Thyroid gland (tissue), 4 donors: ENCODE data around the gene CAMK1D. TPM values are rescaled to one million over a fixed set of nuclear protein-coding genes. Genes with fewer than 3 reads are reported as not detected.

ENCODE experiments used
- DNase-seq, 2 donors: peaks; one replicate each; pipeline ENCODE4 v3.0.0-alpha.2; 2019
- H3K27ac ChIP-seq, 3 donors: fragments of 200-600 bp; sonication (generic); 1 replicate in 2 of 3; 2 replicates in 1 of 3; pipeline ENCODE4 v1.5.1; 2016 to 2019; ENCODE audit warnings: mild to moderate bottlenecking in 1 of 3, moderate library complexity in 1 of 3
- H3K27me3 ChIP-seq: fragments of 200-600 bp; sonication (generic); one replicate; pipeline ENCODE4 v1.5.1; 2019
- H3K36me3 ChIP-seq, 2 donors: fragments of 200-600 bp; sonication (generic); one replicate each; pipeline ENCODE4 v1.5.1; 2016 to 2019
- H3K4me1 ChIP-seq, 2 donors: fragments of 200-600 bp; sonication (generic); one replicate each; pipeline ENCODE4 v1.5.1; 2017 to 2019
- H3K4me3 ChIP-seq, 3 donors: fragments of 200-600 bp; sonication (generic); replicated peaks in 1 of 3; 1 replicate in 2 of 3; 2 replicates in 1 of 3; pipeline ENCODE4 v1.5.1; 2016; ENCODE audit warnings: mild to moderate bottlenecking in 1 of 3
- H3K9me3 ChIP-seq: fragments of 200-600 bp; sonication (generic); one replicate; pipeline ENCODE4 v1.5.1; 2017
- CTCF ChIP-seq, 6 experiments: fragments of 200-600 bp in 3 of 6; fragments of 450-650 bp in 3 of 6; sonication (generic) in 3 of 6; IDR thresholded peaks; one replicate each; pipeline ENCODE4 v1.5.1; 2016 to 2019; ENCODE audit warnings: antibody characterized with exemption in 6 of 6, mild to moderate bottlenecking in 2 of 6, inconsistent platforms in 1 of 6, moderate library complexity in 1 of 6
- POLR2A ChIP-seq, 2 donors: fragments of 450-650 bp; IDR thresholded peaks; one replicate each; pipeline ENCODE4 v1.6.1; 2017; ENCODE audit warnings: antibody characterized with exemption in 2 of 2, mild to moderate bottlenecking in 2 of 2, moderate library complexity in 1 of 2
- WGBS, 2 donors: methylation state at CpG; one replicate each; pipeline ENCODE4 v1.1.5; 2017; 5-methylcytosine and 5-hydroxymethylcytosine counted together
- intact Hi-C: fragments of 100-400 bp; cut with DNase I; formaldehyde crosslinking; loops from one replicate; pipeline ENCODE4 v1.15.1; 2023
- total RNA-seq, 4 donors: library from RNA; depleted of rRNA; stranded (reverse); fragments of >200 nt; gene quantifications; one replicate each; pipeline ENCODE4 v1.2.3, GENCODE V29; 2016

Gene CAMK1D
- total RNA-seq, 4 donors from 2014 or later, result 12.2 to 29.6 (median 17.4) TPM

- peaks cover 0 to 4% of the 10 kb centered on the region in 2 donors for H3K36me3 ChIP-seq
- TF ChIP-seq CTCF (IDR thresholded peaks at IDR 0.05), result no peak
- TF ChIP-seq POLR2A (IDR thresholded peaks at IDR 0.05), result no peak
- no peak overlapping the region for H3K27ac ChIP-seq
- no peaks in the 10 kb centered on the region for H3K27me3 ChIP-seq
- H3K4me1 ChIP-seq, result no peaks in the 10 kb centered on the region
- no peak for DNase-seq
- intact Hi-C loops, result no loop called here
- WGBS, 2 donors, result 98% methylated on average over 10 of the region's 10 CpGs
- H3K4me3 ChIP-seq, result no peak overlapping the region
- no peaks in the 10 kb centered on the region for H3K9me3 ChIP-seq
Observed at GRCh38 chr10:12819656-12820055, 470.3 kb downstream of the CAMK1D start.

GRCh38 chr10:12822126-12822892, 473.0 kb downstream of the CAMK1D start:
- Histone ChIP-seq H3K9me3 (no peaks in the 10 kb centered on the region), H3K36me3 (peaks cover 0 to 4% of the 10 kb centered on the region in 2 donors), H3K27ac (no peak overlapping the region), H3K4me3 (no peak overlapping the region), H3K4me1 (no peaks in the 10 kb centered on the region), H3K27me3 (no peaks in the 10 kb centered on the region)
- DNase-seq, result no peak
- intact Hi-C loops, result no loop called here
- no peak for TF ChIP-seq CTCF (IDR thresholded peaks at IDR 0.05)
- TF ChIP-seq POLR2A (IDR thresholded peaks at IDR 0.05), result no peak
- WGBS, 2 donors, result 79 to 82% methylated on average over 15 to 16 of the region's 16 CpGs

- intact Hi-C loops, result no loop called here
- H3K4me3 ChIP-seq, result no peak overlapping the region
- H3K27ac ChIP-seq, result no peak overlapping the region
- H3K36me3 ChIP-seq, result peaks cover 0 to 4% of the 10 kb centered on the region in 2 donors
- H3K27me3 ChIP-seq, result no peaks in the 10 kb centered on the region
- no peaks in the 10 kb centered on the region for H3K9me3 ChIP-seq
- WGBS, 2 donors, result 68 to 75% methylated on average over 3 of the region's 3 CpGs
- no peak for DNase-seq
- H3K4me1 ChIP-seq, result no peaks in the 10 kb centered on the region
- TF ChIP-seq POLR2A (IDR thresholded peaks at IDR 0.05), result no peak
Observed at GRCh38 chr10:12822893-12823170, 473.5 kb downstream of the CAMK1D start.

GRCh38 chr10:12823328-12823727, 474.0 kb downstream of the CAMK1D start:
- Histone ChIP-seq H3K9me3 (no peaks in the 10 kb centered on the region), H3K36me3 (peaks cover 0 to 4% of the 10 kb centered on the region in 2 donors), H3K27ac (no peak overlapping the region), H3K4me3 (no peak overlapping the region), H3K4me1 (no peaks in the 10 kb centered on the region), H3K27me3 (no peaks in the 10 kb centered on the region)
- 33 to 43% methylated on average over 3 of the region's 3 CpGs for WGBS, 2 donors
- TF ChIP-seq POLR2A (IDR thresholded peaks at IDR 0.05), result no peak
- TF ChIP-seq CTCF (IDR thresholded peaks at IDR 0.05), result no peak
- intact Hi-C loops, result no loop called here
- peak; percentile 34 to 39 for DNase-seq

- no peak for DNase-seq
- H3K4me3 ChIP-seq, result no peak overlapping the region
- H3K27me3 ChIP-seq, result no peaks in the 10 kb centered on the region
- no peak overlapping the region for H3K27ac ChIP-seq
- H3K36me3 ChIP-seq, result peaks cover 0 to 4% of the 10 kb centered on the region in 2 donors
- intact Hi-C loops, result no loop called here
- H3K9me3 ChIP-seq, result no peaks in the 10 kb centered on the region
- WGBS, 2 donors, result 95 to 96% methylated on average over 12 of the region's 12 CpGs
- no peak for TF ChIP-seq POLR2A (IDR thresholded peaks at IDR 0.05)
- no peaks in the 10 kb centered on the region for H3K4me1 ChIP-seq
Observed at GRCh38 chr10:12825260-12825849, 476.0 kb downstream of the CAMK1D start.

GRCh38 chr10:12826800-12827372, 477.5 kb downstream of the CAMK1D start:
- intact Hi-C loops, result no loop called here
- H3K9me3 ChIP-seq, result no peaks in the 10 kb centered on the region
- no peaks in the 10 kb centered on the region for H3K27me3 ChIP-seq
- TF ChIP-seq POLR2A (IDR thresholded peaks at IDR 0.05) (no peak), CTCF (IDR thresholded peaks at IDR 0.05) (no peak)
- no peak overlapping the region for H3K4me3 ChIP-seq
- peaks cover 0 to 4% of the 10 kb centered on the region in 2 donors for H3K4me1 ChIP-seq
- DNase-seq, result no peak
- H3K36me3 ChIP-seq, result no peaks in the 10 kb centered on the region
- H3K27ac ChIP-seq, result no peak overlapping the region
- 86 to 91% methylated on average over 6 of the region's 6 CpGs for WGBS, 2 donors
